GM23338 (cell line): ENCODE measurements around the gene MINDY1. TPM values are rescaled to one million over a fixed set of nuclear protein-coding genes. Genes with fewer than 3 reads are reported as not detected.

Experiments used
- ATAC-seq: fragments of 200-7000 bp; cut with Tn5 transposase; 3 replicates; pipeline ENCODE4 v1.9.1; 2020
- DNase-seq: peaks from one replicate; pipeline ENCODE4 v3.0.0-alpha.2; 2015; ENCODE audit warnings: low spot score
- H2AFZ ChIP-seq: fragments of 200-600 bp; sonication (generic); 2 replicates; pipeline ENCODE4 v1.8.0; 2016; ENCODE audit warnings: antibody characterized with exemption, mild to moderate bottlenecking, moderate library complexity
- H3F3A ChIP-seq: fragments of 200-600 bp; sonication (generic); replicated peaks from 2 replicates; pipeline ENCODE4 v1.8.0; 2017; ENCODE audit warnings: antibody characterized with exemption, mixed run types, low read depth
- H3K27ac ChIP-seq: fragments of 200-600 bp; sonication (generic); 2 replicates; pipeline ENCODE4 v1.6.1; 2016; ENCODE audit warnings: low read depth
- H3K27me3 ChIP-seq: fragments of 200-600 bp; sonication (generic); 2 replicates; pipeline ENCODE4 v1.8.0; 2016; ENCODE audit warnings: mild to moderate bottlenecking, mixed run types, moderate library complexity; ENCODE audit not compliant: insufficient read depth
- H3K36me3 ChIP-seq: fragments of 200-600 bp; sonication (generic); 2 replicates; pipeline ENCODE4 v1.8.0; 2016; ENCODE audit warnings: mild to moderate bottlenecking; ENCODE audit not compliant: insufficient read depth
- H3K4me1 ChIP-seq: fragments of 200-600 bp; sonication (generic); 2 replicates; pipeline ENCODE4 v1.8.0; 2016; ENCODE audit warnings: mild to moderate bottlenecking, moderate library complexity; ENCODE audit not compliant: insufficient read depth
- H3K4me2 ChIP-seq: fragments of 200-600 bp; sonication (generic); 2 replicates; pipeline ENCODE4 v1.7.1; 2017; ENCODE audit warnings: mixed run types
- H3K4me3 ChIP-seq: fragments of 200-600 bp; sonication (generic); 2 replicates; pipeline ENCODE4 v1.6.1; 2016; ENCODE audit warnings: mixed run types
- H3K79me2 ChIP-seq: fragments of 200-600 bp; sonication (generic); replicated peaks from 2 replicates; pipeline ENCODE4 v1.8.0; 2017; ENCODE audit warnings: mild to moderate bottlenecking; ENCODE audit not compliant: insufficient read depth
- H3K9me2 ChIP-seq: fragments of 200-600 bp; sonication (generic); 2 replicates; pipeline ENCODE4 v1.8.0; 2017; ENCODE audit not compliant: insufficient read depth
- H4K20me1 ChIP-seq: fragments of 200-600 bp; sonication (generic); replicated peaks from 2 replicates; pipeline ENCODE4 v1.8.0; 2017; ENCODE audit warnings: mild to moderate bottlenecking; ENCODE audit not compliant: insufficient read depth
- H3K27ac Mint-ChIP-seq: 2 replicates; pipeline ENCODE4 v1.8.0; 2020; ENCODE audit warnings: inconsistent platforms, mild to moderate bottlenecking, moderate library complexity, mixed read lengths
- H3K27me3 Mint-ChIP-seq: 3 replicates; pipeline ENCODE4 v1.8.0; 2022; ENCODE audit warnings: low read depth, mild to moderate bottlenecking, moderate library complexity, mixed read lengths, inconsistent platforms; ENCODE audit not compliant: insufficient read depth, poor library complexity
- H3K36me3 Mint-ChIP-seq: 3 replicates; pipeline ENCODE4 v1.8.0; 2021; ENCODE audit warnings: low read depth, mild to moderate bottlenecking, inconsistent platforms, moderate library complexity, mixed read lengths
- H3K4me1 Mint-ChIP-seq: 3 replicates; pipeline ENCODE4 v1.8.0; 2020; ENCODE audit warnings: mild to moderate bottlenecking, inconsistent platforms, mixed read lengths
- H3K4me3 Mint-ChIP-seq: 3 replicates; pipeline ENCODE4 v1.8.0; 2021; ENCODE audit warnings: moderate library complexity, mild to moderate bottlenecking, inconsistent platforms, mixed read lengths
- H3K9me3 Mint-ChIP-seq: 3 replicates; pipeline ENCODE4 v1.8.0; 2020; ENCODE audit warnings: moderate library complexity, mild to moderate bottlenecking, inconsistent platforms, mixed read lengths
- CREB1 ChIP-seq: fragments of 250-450 bp; sonication (Bioruptor Pico); IDR thresholded peaks from 2 replicates; pipeline ENCODE4 v1.5.0; 2020; ENCODE audit warnings: low read depth, mild to moderate bottlenecking, moderate library complexity
- EZH2 ChIP-seq: fragments of 200-600 bp; sonication (generic); IDR thresholded peaks from one replicate; pipeline ENCODE4 v1.8.0; 2017; ENCODE audit warnings: antibody characterized with exemption, mild to moderate bottlenecking, low read depth; ENCODE audit not compliant: unreplicated experiment
- EZH2phosphoT487 ChIP-seq: fragments of 200-600 bp; sonication (generic); IDR thresholded peaks from one replicate; pipeline ENCODE4 v1.8.1; 2018; ENCODE audit warnings: antibody characterized with exemption; ENCODE audit not compliant: unreplicated experiment
- JUNB ChIP-seq: IDR thresholded peaks from one replicate; pipeline ENCODE4 v1.6.1; 2016; ENCODE audit warnings: antibody characterized with exemption; ENCODE audit not compliant: unreplicated experiment
- NANOG ChIP-seq: IDR thresholded peaks from 2 replicates; pipeline ENCODE4 v1.6.1; 2016; ENCODE audit warnings: antibody characterized with exemption, borderline replicate concordance
- POLR2AphosphoS5 ChIP-seq: IDR thresholded peaks from 2 replicates; pipeline ENCODE4 v1.6.1; 2016; ENCODE audit warnings: antibody characterized with exemption, low read depth
- STAT1 ChIP-seq: IDR thresholded peaks from one replicate; pipeline ENCODE4 v1.6.1; 2016; ENCODE audit warnings: antibody characterized with exemption; ENCODE audit not compliant: unreplicated experiment
- ZNF114 ChIP-seq: fragments of 250-450 bp; sonication (Bioruptor Pico); IDR thresholded peaks from 2 replicates; pipeline ENCODE4 v1.5.0; 2020; ENCODE audit warnings: mild to moderate bottlenecking, moderate library complexity
- ZNF331 ChIP-seq: fragments of 250-450 bp; sonication (Bioruptor Pico); IDR thresholded peaks from 2 replicates; pipeline ENCODE4 v1.5.0; 2020; ENCODE audit warnings: low read depth, mild to moderate bottlenecking, moderate library complexity
- polyA plus RNA-seq: library from polyadenylated mRNA; unstranded; fragments of >200 nt; fragmentation: Nextera tagmentation; extraction: Ambion mirVana; gene quantifications from 2 replicates; pipeline ENCODE4 v1.2.1, GENCODE V29; 2016
- total RNA-seq: library from RNA; depleted of rRNA; stranded (reverse); fragments of >200 nt; shearing (Covaris generic); gene quantifications from 2 replicates; pipeline ENCODE4 v1.2.3, GENCODE V29; 2014
- TF ChIP-seq, protein P1 (sequence below): IDR thresholded peaks from one replicate; pipeline ENCODE4 v1.6.1; 2018; ENCODE audit warnings: antibody characterized with exemption; ENCODE audit not compliant: unreplicated experiment
- TF ChIP-seq, protein P2 (sequence below): IDR thresholded peaks from 2 replicates; pipeline ENCODE4 v1.6.1; 2016; ENCODE audit warnings: antibody characterized with exemption
- TF ChIP-seq, protein P3 (sequence below): fragments of 250-450 bp; sonication (Bioruptor Pico); IDR thresholded peaks from 2 replicates; pipeline ENCODE4 v1.5.0; 2020; ENCODE audit warnings: mild to moderate bottlenecking, moderate library complexity
- TF ChIP-seq, protein P4 (sequence below), 2 experiments: fragments of 200-600 bp in 1 of 2; sonication (generic) in 1 of 2; conservative IDR thresholded peaks; 2 replicates each; pipeline versions ENCODE4 v1.5.1 to v1.6.1; 2016 to 2017; ENCODE audit warnings: antibody characterized with exemption in 2 of 2, low read depth in 2 of 2, mild to moderate bottlenecking in 2 of 2, moderate library complexity in 1 of 2

Gene MINDY1
- total and polyA plus RNA-seq, 2 experiments from 2014 or later = 4.5 to 10.3 TPM

- Histone ChIP-seq H3K79me2 (no peaks in the 10 kb centered on the region), H3K27me3 (no peaks in the 10 kb centered on the region), H3K4me1 (no peaks in the 10 kb centered on the region), H3K9me2 (no peaks in the 10 kb centered on the region), H3F3A (no peaks in the 10 kb centered on the region), H4K20me1 (no peaks in the 10 kb centered on the region; the same call in 1 of the 2 replicates), H3K27ac (no peak overlapping the region), H3K4me2 (no peak overlapping the region), H2AFZ (no peak overlapping the region), H3K36me3 (peaks cover 61% of the 10 kb centered on the region), H3K4me3 (no peak overlapping the region)
- Mint-ChIP-seq H3K27ac (no peak overlapping the region), H3K27me3 (no peaks in the 10 kb centered on the region), H3K4me1 (no peaks in the 10 kb centered on the region), H3K4me3 (no peak overlapping the region), H3K9me3 (no peaks in the 10 kb centered on the region), H3K36me3 (peaks cover 83% of the 10 kb centered on the region)
- TF ChIP-seq POLR2AphosphoS5 (no peak), EZH2phosphoT487 (no peak), ZNF331 (CRISPR knock-in tag) (no peak), ZNF114 (no peak), NANOG (no peak), JUNB (no peak), CREB1 (CRISPR knock-in tag) (no peak), STAT1 (no peak), EZH2 (no peak)
- TF ChIP-seq, protein P1, sequence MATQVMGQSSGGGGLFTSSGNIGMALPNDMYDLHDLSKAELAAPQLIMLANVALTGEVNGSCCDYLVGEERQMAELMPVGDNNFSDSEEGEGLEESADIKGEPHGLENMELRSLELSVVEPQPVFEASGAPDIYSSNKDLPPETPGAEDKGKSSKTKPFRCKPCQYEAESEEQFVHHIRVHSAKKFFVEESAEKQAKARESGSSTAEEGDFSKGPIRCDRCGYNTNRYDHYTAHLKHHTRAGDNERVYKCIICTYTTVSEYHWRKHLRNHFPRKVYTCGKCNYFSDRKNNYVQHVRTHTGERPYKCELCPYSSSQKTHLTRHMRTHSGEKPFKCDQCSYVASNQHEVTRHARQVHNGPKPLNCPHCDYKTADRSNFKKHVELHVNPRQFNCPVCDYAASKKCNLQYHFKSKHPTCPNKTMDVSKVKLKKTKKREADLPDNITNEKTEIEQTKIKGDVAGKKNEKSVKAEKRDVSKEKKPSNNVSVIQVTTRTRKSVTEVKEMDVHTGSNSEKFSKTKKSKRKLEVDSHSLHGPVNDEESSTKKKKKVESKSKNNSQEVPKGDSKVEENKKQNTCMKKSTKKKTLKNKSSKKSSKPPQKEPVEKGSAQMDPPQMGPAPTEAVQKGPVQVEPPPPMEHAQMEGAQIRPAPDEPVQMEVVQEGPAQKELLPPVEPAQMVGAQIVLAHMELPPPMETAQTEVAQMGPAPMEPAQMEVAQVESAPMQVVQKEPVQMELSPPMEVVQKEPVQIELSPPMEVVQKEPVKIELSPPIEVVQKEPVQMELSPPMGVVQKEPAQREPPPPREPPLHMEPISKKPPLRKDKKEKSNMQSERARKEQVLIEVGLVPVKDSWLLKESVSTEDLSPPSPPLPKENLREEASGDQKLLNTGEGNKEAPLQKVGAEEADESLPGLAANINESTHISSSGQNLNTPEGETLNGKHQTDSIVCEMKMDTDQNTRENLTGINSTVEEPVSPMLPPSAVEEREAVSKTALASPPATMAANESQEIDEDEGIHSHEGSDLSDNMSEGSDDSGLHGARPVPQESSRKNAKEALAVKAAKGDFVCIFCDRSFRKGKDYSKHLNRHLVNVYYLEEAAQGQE = no peak
- TF ChIP-seq, protein P2, sequence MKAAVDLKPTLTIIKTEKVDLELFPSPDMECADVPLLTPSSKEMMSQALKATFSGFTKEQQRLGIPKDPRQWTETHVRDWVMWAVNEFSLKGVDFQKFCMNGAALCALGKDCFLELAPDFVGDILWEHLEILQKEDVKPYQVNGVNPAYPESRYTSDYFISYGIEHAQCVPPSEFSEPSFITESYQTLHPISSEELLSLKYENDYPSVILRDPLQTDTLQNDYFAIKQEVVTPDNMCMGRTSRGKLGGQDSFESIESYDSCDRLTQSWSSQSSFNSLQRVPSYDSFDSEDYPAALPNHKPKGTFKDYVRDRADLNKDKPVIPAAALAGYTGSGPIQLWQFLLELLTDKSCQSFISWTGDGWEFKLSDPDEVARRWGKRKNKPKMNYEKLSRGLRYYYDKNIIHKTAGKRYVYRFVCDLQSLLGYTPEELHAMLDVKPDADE = no peak
- TF ChIP-seq, protein P3, sequence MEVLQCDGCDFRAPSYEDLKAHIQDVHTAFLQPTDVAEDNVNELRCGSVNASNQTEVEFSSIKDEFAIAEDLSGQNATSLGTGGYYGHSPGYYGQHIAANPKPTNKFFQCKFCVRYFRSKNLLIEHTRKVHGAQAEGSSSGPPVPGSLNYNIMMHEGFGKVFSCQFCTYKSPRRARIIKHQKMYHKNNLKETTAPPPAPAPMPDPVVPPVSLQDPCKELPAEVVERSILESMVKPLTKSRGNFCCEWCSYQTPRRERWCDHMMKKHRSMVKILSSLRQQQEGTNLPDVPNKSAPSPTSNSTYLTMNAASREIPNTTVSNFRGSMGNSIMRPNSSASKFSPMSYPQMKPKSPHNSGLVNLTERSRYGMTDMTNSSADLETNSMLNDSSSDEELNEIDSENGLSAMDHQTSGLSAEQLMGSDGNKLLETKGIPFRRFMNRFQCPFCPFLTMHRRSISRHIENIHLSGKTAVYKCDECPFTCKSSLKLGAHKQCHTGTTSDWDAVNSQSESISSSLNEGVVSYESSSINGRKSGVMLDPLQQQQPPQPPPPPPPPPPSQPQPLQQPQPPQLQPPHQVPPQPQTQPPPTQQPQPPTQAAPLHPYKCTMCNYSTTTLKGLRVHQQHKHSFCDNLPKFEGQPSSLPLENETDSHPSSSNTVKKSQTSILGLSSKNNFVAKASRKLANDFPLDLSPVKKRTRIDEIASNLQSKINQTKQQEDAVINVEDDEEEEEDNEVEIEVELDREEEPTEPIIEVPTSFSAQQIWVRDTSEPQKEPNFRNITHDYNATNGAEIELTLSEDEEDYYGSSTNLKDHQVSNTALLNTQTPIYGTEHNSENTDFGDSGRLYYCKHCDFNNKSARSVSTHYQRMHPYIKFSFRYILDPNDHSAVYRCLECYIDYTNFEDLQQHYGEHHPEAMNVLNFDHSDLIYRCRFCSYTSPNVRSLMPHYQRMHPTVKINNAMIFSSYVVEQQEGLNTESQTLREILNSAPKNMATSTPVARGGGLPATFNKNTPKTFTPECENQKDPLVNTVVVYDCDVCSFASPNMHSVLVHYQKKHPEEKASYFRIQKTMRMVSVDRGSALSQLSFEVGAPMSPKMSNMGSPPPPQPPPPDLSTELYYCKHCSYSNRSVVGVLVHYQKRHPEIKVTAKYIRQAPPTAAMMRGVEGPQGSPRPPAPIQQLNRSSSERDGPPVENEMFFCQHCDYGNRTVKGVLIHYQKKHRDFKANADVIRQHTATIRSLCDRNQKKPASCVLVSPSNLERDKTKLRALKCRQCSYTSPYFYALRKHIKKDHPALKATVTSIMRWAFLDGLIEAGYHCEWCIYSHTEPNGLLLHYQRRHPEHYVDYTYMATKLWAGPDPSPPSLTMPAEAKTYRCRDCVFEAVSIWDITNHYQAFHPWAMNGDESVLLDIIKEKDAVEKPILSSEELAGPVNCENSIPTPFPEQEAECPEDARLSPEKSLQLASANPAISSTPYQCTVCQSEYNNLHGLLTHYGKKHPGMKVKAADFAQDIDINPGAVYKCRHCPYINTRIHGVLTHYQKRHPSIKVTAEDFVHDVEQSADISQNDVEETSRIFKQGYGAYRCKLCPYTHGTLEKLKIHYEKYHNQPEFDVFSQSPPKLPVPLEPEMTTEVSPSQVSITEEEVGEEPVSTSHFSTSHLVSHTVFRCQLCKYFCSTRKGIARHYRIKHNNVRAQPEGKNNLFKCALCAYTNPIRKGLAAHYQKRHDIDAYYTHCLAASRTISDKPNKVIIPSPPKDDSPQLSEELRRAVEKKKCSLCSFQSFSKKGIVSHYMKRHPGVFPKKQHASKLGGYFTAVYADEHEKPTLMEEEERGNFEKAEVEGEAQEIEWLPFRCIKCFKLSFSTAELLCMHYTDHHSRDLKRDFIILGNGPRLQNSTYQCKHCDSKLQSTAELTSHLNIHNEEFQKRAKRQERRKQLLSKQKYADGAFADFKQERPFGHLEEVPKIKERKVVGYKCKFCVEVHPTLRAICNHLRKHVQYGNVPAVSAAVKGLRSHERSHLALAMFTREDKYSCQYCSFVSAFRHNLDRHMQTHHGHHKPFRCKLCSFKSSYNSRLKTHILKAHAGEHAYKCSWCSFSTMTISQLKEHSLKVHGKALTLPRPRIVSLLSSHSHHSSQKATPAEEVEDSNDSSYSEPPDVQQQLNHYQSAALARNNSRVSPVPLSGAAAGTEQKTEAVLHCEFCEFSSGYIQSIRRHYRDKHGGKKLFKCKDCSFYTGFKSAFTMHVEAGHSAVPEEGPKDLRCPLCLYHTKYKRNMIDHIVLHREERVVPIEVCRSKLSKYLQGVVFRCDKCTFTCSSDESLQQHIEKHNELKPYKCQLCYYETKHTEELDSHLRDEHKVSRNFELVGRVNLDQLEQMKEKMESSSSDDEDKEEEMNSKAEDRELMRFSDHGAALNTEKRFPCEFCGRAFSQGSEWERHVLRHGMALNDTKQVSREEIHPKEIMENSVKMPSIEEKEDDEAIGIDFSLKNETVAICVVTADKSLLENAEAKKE = no peak
- TF ChIP-seq, protein P4, sequence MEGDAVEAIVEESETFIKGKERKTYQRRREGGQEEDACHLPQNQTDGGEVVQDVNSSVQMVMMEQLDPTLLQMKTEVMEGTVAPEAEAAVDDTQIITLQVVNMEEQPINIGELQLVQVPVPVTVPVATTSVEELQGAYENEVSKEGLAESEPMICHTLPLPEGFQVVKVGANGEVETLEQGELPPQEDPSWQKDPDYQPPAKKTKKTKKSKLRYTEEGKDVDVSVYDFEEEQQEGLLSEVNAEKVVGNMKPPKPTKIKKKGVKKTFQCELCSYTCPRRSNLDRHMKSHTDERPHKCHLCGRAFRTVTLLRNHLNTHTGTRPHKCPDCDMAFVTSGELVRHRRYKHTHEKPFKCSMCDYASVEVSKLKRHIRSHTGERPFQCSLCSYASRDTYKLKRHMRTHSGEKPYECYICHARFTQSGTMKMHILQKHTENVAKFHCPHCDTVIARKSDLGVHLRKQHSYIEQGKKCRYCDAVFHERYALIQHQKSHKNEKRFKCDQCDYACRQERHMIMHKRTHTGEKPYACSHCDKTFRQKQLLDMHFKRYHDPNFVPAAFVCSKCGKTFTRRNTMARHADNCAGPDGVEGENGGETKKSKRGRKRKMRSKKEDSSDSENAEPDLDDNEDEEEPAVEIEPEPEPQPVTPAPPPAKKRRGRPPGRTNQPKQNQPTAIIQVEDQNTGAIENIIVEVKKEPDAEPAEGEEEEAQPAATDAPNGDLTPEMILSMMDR (conservative IDR thresholded peaks at IDR 0.05; ENCODE audit: low read depth in 2 of 2) = no peak
- no peak for ATAC-seq
- no peak for DNase-seq
Observed at GRCh38 chr1:150954708-150955107, 52.0 kb downstream of the MINDY1 start.
